Upper lobe of right lung (tissue), 1 donor: Measurements from ENCODE around the gene GMPPB. TPM values are rescaled to one million over a fixed set of nuclear protein-coding genes. Genes with fewer than 3 reads are reported as not detected.

ENCODE experiments used
- ATAC-seq: fragments of 200-7000 bp; cut with Tn5 transposase; one replicate; pipeline ENCODE4 v1.9.1; 2020; ENCODE audit warnings: mild to moderate bottlenecking, moderate library complexity
- DNase-seq: peaks from one replicate; pipeline ENCODE4 v3.0.0-alpha.2; 2020
- H3K27ac ChIP-seq: fragments of 200-600 bp; one replicate; pipeline ENCODE4 v1.8.0; 2022
- H3K27me3 ChIP-seq: fragments of 200-600 bp; one replicate; pipeline ENCODE4 v1.8.0; 2022; ENCODE audit warnings: mild to moderate bottlenecking
- H3K36me3 ChIP-seq: fragments of 200-600 bp; one replicate; pipeline ENCODE4 v1.8.0; 2022
- H3K4me1 ChIP-seq: fragments of 200-600 bp; one replicate; pipeline ENCODE4 v1.8.0; 2022
- H3K4me3 ChIP-seq: fragments of 200-600 bp; one replicate; pipeline ENCODE4 v1.8.0; 2022; ENCODE audit warnings: mild to moderate bottlenecking
- H3K9me3 ChIP-seq: fragments of 200-600 bp; one replicate; pipeline ENCODE4 v1.8.0; 2022
- CTCF ChIP-seq: fragments of 200-600 bp; IDR thresholded peaks from one replicate; pipeline ENCODE4 v1.8.0; 2022; ENCODE audit warnings: antibody characterized with exemption
- intact Hi-C: fragments of 100-400 bp; cut with DNase I; formaldehyde crosslinking; loops from one replicate; pipeline ENCODE4 v1.11.0; 2022
- total RNA-seq: library from RNA; stranded (reverse); fragmentation: NEBNext Ultra II Directional; extraction: Animal tissue kit (Norgen Biotek cat#: 25700); gene quantifications from one replicate; pipeline ENCODE4 v1.2.1, GENCODE V29; 2021
- donor health status: DM: no; HTN: yes; CAD: no; lungs with severe emphysema.

The GMPPB gene
- total RNA-seq, 1 donor from 2014 or later = 34.8 TPM

GRCh38 chr3:49718858-49719213 lies 4.9 kb downstream of the GMPPB start:
- no peak overlapping the region for H3K27ac ChIP-seq
- H3K4me3 ChIP-seq = peak overlapping the region; percentile 65
- intact Hi-C loops = no loop called here
- no peaks in the 10 kb centered on the region for H3K27me3 ChIP-seq
- DNase-seq (peak; percentile 74), ATAC-seq (no peak)
- H3K9me3 ChIP-seq = no peaks in the 10 kb centered on the region
- no peak for TF ChIP-seq CTCF
- H3K36me3 ChIP-seq = peaks cover 25% of the 10 kb centered on the region
- peaks cover 22% of the 10 kb centered on the region for H3K4me1 ChIP-seq

- Histone ChIP-seq H3K27ac (no peak overlapping the region), H3K4me1 (peaks cover 21% of the 10 kb centered on the region), H3K9me3 (no peaks in the 10 kb centered on the region), H3K36me3 (peaks cover 25% of the 10 kb centered on the region), H3K27me3 (no peaks in the 10 kb centered on the region), H3K4me3 (peak overlapping the region; percentile 65)
- DNase-seq (peak; percentile 73), ATAC-seq (no peak)
- TF ChIP-seq CTCF = no peak
- intact Hi-C loops = no loop called here
Observed at GRCh38 chr3:49717959-49718857, 5.5 kb downstream of the GMPPB start.

GRCh38 chr3:49717211-49717958 lies 6.4 kb downstream of the GMPPB start:
- DNase-seq = peak; percentile 60
- peaks cover 13% of the 10 kb centered on the region for H3K4me1 ChIP-seq

GRCh38 chr3:49716691-49717210 lies 7.0 kb downstream of the GMPPB start:
- Histone ChIP-seq H3K4me1 (peaks cover 9% of the 10 kb centered on the region), H3K27ac (no peak overlapping the region), H3K36me3 (peaks cover 26% of the 10 kb centered on the region), H3K4me3 (no peak overlapping the region), H3K9me3 (no peaks in the 10 kb centered on the region), H3K27me3 (no peaks in the 10 kb centered on the region)
- ATAC-seq (no peak), DNase-seq (peak; percentile 61)
- intact Hi-C loops = no loop called here
- TF ChIP-seq CTCF = no peak

More at GRCh38 chr3:49717211-49717958, 6.4 kb downstream of the GMPPB start:
- Histone ChIP-seq H3K27ac (no peak overlapping the region), H3K27me3 (no peaks in the 10 kb centered on the region), H3K9me3 (no peaks in the 10 kb centered on the region), H3K4me3 (no peak overlapping the region), H3K36me3 (peaks cover 27% of the 10 kb centered on the region)
- ATAC-seq = no peak
- intact Hi-C loops = no loop called here
- TF ChIP-seq CTCF = no peak

- H3K27me3 ChIP-seq = no peaks in the 10 kb centered on the region
- H3K27ac ChIP-seq = no peak overlapping the region
- intact Hi-C loops = no loop called here
- ATAC-seq (no peak), DNase-seq (peak; percentile 51)
- TF ChIP-seq CTCF = no peak
- H3K4me1 ChIP-seq = peaks cover 9% of the 10 kb centered on the region
- H3K4me3 ChIP-seq = no peak overlapping the region
- peaks cover 25% of the 10 kb centered on the region for H3K36me3 ChIP-seq
- no peaks in the 10 kb centered on the region for H3K9me3 ChIP-seq
Observed at GRCh38 chr3:49716169-49716568, 7.6 kb downstream of the GMPPB start.
